K562 (cell line): ENCODE measurements around the gene GLRA1. TPM values are rescaled to one million over a fixed set of nuclear protein-coding genes. Genes with fewer than 3 reads are reported as not detected.

Experiments used
- ATAC-seq: fragments of 200-7000 bp; cut with Tn5 transposase; 3 replicates; pipeline ENCODE4 v1.9.1; 2020; ENCODE audit warnings: moderate library complexity
- BruUV-seq: library from RNA; stranded (reverse); fragments of 400-500 nt; replicated peaks from 2 replicates; lab custom pipeline; 2021; lab: Mats Ljungman, UMichigan
- CTCF ChIA-PET: fragments of 300-600 bp; formaldehyde crosslinking; extraction: SDS; loops from one replicate; lab custom pipeline; 2021; ENCODE audit warnings: low intra/inter-chr PET ratio; lab: Yijun Ruan, JAX
- POLR2A ChIA-PET: fragments of 300-600, 350-650 bp; sonication (Branson Sonifier 250); formaldehyde crosslinking; extraction: SDS; loops from one replicate; lab custom pipeline; 2021; ENCODE audit warnings: antibody characterized with exemption, inconsistent platforms; lab: Yijun Ruan, JAX
- DNase-seq, 4 experiments: peaks; one replicate each; pipeline versions ENCODE4 v3.0.0 to v3.0.0-alpha.2; 2011 to 2018; ENCODE audit warnings: low spot score in 3 of 4, mixed read lengths in 3 of 4; ENCODE audit errors: extremely low read depth in 1 of 4
- FAIRE-seq: peaks from 2 replicates; lab custom pipeline; 2011; peaks lifted over from hg19 to GRCh38; lab: Jason Lieb, UNC
- H2AFZ ChIP-seq: 2 replicates; pipeline ENCODE4 v1.6.0; 2011; ENCODE audit warnings: low read depth, low read length, control low read depth, inconsistent platforms
- H3K27ac ChIP-seq: fragments of 200-600 bp; 3 replicates; pipeline ENCODE4 v1.8.0; 2011; ENCODE audit warnings: low read depth, mild to moderate bottlenecking, control low read depth, inconsistent platforms, low read length, moderate library complexity, mixed read lengths; ENCODE audit errors: extremely low read depth
- H3K27me3 ChIP-seq, 2 experiments: fragments of 300-600 bp in 1 of 2; 2 replicates in 1 of 2; 3 replicates in 1 of 2; pipeline versions ENCODE4 v1.6.0 to v1.8.0; 2011; ENCODE audit warnings: inconsistent platforms in 2 of 2, low read length in 2 of 2, mild to moderate bottlenecking in 1 of 2, mixed read lengths in 1 of 2, moderate library complexity in 1 of 2; ENCODE audit not compliant: control insufficient read depth in 2 of 2, insufficient read depth in 2 of 2
- H3K36me3 ChIP-seq: fragments of 300-600 bp; 3 replicates; pipeline ENCODE4 v1.8.0; 2011; ENCODE audit warnings: mild to moderate bottlenecking, low read length, inconsistent platforms; ENCODE audit not compliant: control insufficient read depth, insufficient read depth
- H3K4me1 ChIP-seq, 2 experiments: fragments of 200-600 bp in 1 of 2; replicated peaks in 1 of 2; 2 replicates in 1 of 2; 3 replicates in 1 of 2; pipeline versions ENCODE4 v1.5.1 to v1.8.0; 2011; ENCODE audit warnings: inconsistent platforms in 2 of 2, low read length in 2 of 2, mild to moderate bottlenecking in 1 of 2, mixed read lengths in 1 of 2, moderate library complexity in 1 of 2; ENCODE audit not compliant: control insufficient read depth in 2 of 2, insufficient read depth in 2 of 2
- H3K4me2 ChIP-seq: 2 replicates; pipeline ENCODE4 v1.6.1; 2011; ENCODE audit warnings: low read length, control low read depth, inconsistent platforms, mixed read lengths; ENCODE audit not compliant: insufficient read depth
- H3K4me3 ChIP-seq: fragments of 200-600 bp; sonication (generic), shearing (Covaris generic); 2 replicates; pipeline ENCODE4 v1.5.1; 2016; ENCODE audit warnings: control low read depth, inconsistent platforms
- H3K79me2 ChIP-seq: fragments of 200-600 bp; 3 replicates; pipeline ENCODE4 v1.8.0; 2011; ENCODE audit warnings: low read length, inconsistent platforms; ENCODE audit not compliant: control insufficient read depth, insufficient read depth
- H3K9ac ChIP-seq, 2 experiments: 2 replicates each; pipeline versions ENCODE4 v1.6.0 to v1.6.1; 2011; ENCODE audit warnings: low read depth in 2 of 2, low read length in 2 of 2, control low read depth in 1 of 2, inconsistent platforms in 1 of 2, mild to moderate bottlenecking in 1 of 2, mixed read lengths in 1 of 2; ENCODE audit not compliant: insufficient read depth in 1 of 2
- H3K9me1 ChIP-seq: one replicate; pipeline ENCODE4 v1.6.0; 2011; ENCODE audit warnings: inconsistent platforms, mild to moderate bottlenecking, low read length, moderate library complexity; ENCODE audit not compliant: control insufficient read depth, insufficient read depth
- H3K9me3 ChIP-seq: replicated peaks from 2 replicates; pipeline ENCODE4 v1.5.1; 2011; ENCODE audit warnings: low read depth, low read length, inconsistent platforms; ENCODE audit not compliant: control insufficient read depth, insufficient read depth
- H4K20me1 ChIP-seq: replicated peaks from 2 replicates; pipeline ENCODE4 v1.6.1; 2011; ENCODE audit warnings: low read length, inconsistent platforms, mixed read lengths; ENCODE audit not compliant: control insufficient read depth, insufficient read depth
- FOS ChIP-seq: IDR thresholded peaks from 3 replicates; pipeline ENCODE4 v1.6.1; 2011; ENCODE audit not compliant: insufficient read length; ENCODE audit errors: extremely low read depth
- KHSRP ChIP-seq: fragments of 450-650 bp; IDR thresholded peaks from 2 replicates; pipeline ENCODE4 v1.6.1; 2017
- MAFK ChIP-seq: IDR thresholded peaks from 2 replicates; pipeline ENCODE4 v1.6.1; 2011; ENCODE audit warnings: low read length, improper control_type of control experiment
- RFX1 ChIP-seq: fragments of 450-650 bp; IDR thresholded peaks from 2 replicates; pipeline ENCODE4 v1.6.1; 2016; ENCODE audit warnings: mild to moderate bottlenecking, moderate library complexity
- ZNF175 ChIP-seq: fragments of 200-800 bp; sonication (Bioruptor generic); IDR thresholded peaks from 2 replicates; pipeline ENCODE4 v1.6.1; 2016; ENCODE audit warnings: low read depth, mild to moderate bottlenecking, missing genetic modification characterization, missing compliant biosample characterization
- WGBS: fragments of 100-300 bp; shearing (Covaris generic); methylation state at CpG from one replicate; pipeline ENCODE4 v1.1.6; 2016; ENCODE audit warnings: low coverage, mixed read lengths; ENCODE audit not compliant: insufficient coverage; ENCODE audit errors: missing lambda C conversion rate; 5-methylcytosine and 5-hydroxymethylcytosine counted together
- in situ Hi-C: fragments of 300-500 bp; cut with MboI; formaldehyde crosslinking; loops from 4 replicates; pipeline ENCODE4 v1.15.0; 2018; ENCODE audit warnings: inconsistent platforms, mixed read lengths
- intact Hi-C: fragments of 100-400 bp; cut with micrococcal nuclease; formaldehyde crosslinking; loops from 2 replicates; pipeline ENCODE4 v1.14.2; 2022
- polyA plus RNA-seq, 8 experiments: library from polyadenylated mRNA; depleted of rRNA in 4 of 8; stranded (reverse) in 5 of 8; unstranded in 3 of 8; fragments of >200 nt; fragmentation: Nextera tagmentation in 2 of 8; fragmentation: Illumina TruSeq in 1 of 8; extraction: Ambion mirVana in 2 of 8; extraction: Trizol in 1 of 8; gene quantifications; 2 replicates each; pipeline versions ENCODE4 v1.2.1 to v1.2.3, GENCODE V29; 2011 to 2014; ENCODE audit warnings: inconsistent platforms in 1 of 8, missing spikeins in 1 of 8
- total RNA-seq, 7 experiments: library from RNA; depleted of rRNA in 6 of 7; stranded (reverse); fragments of >200 nt in 6 of 7; fragmentation: Illumina TruSeq in 2 of 7; extraction: Trizol in 2 of 7; gene quantifications; 2 replicates each; pipeline versions ENCODE4 v1.2.1 to v1.2.3, GENCODE V29; 2011 to 2021; ENCODE audit warnings: low replicate concordance in 1 of 7
- TF ChIP-seq, protein P1 (sequence below): sonication (generic); formaldehyde crosslinking; IDR thresholded peaks from 2 replicates; pipeline ENCODE4 v1.8.0; 2022; ENCODE audit warnings: missing genetic modification reagents, mild to moderate bottlenecking, borderline replicate concordance
- TF ChIP-seq, protein P2 (sequence below): fragments of 250-450 bp; sonication (Bioruptor Pico); IDR thresholded peaks from 2 replicates; pipeline ENCODE4 v1.8.0; 2022; ENCODE audit warnings: inconsistent platforms, mild to moderate bottlenecking, moderate library complexity, borderline replicate concordance
- TF ChIP-seq, protein P3 (sequence below): fragments of 450-650 bp; formaldehyde crosslinking; IDR thresholded peaks from 2 replicates; pipeline ENCODE4 v1.4.0; 2020; ENCODE audit warnings: mild to moderate bottlenecking, moderate library complexity

GLRA1 gene
- total and polyA plus RNA-seq, 9 of the 15 experiments (the other 6 are each of a cell fraction or from before 2014, with no cell fraction given), result not detected

DNA sequence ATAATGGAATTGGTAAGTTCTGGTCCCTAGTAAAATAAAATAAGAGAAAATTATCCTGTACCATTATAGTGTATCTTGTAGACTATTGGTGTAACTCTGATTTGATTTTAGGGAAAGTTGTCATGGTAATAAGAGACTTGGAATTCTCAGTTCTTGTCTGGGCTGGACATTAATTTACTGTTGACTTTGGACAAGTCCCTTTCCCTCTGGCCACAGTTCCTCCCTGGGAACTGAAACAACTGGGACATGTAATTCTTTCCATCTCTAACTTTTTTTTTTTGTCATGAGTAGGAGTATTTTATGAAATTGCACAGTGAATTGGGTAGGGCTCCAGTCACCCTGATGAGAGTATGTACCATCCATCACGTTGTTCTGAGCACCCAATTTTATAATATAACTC lies 15.0 kb downstream of the GLRA1 start:
- BruUV-seq, result no TSS peak
- Histone ChIP-seq H3K36me3 (no peaks in the 10 kb centered on the region), H3K9me3 (no peaks in the 10 kb centered on the region), H2AFZ (no peak overlapping the region), H4K20me1 (no peaks in the 10 kb centered on the region), H3K27ac (no peak overlapping the region), H3K9me1 (no peaks in the 10 kb centered on the region), H3K9ac (no peak overlapping the region), H3K4me3 (no peak overlapping the region), H3K4me1 (no peaks in the 10 kb centered on the region), H3K79me2 (no peaks in the 10 kb centered on the region), H3K4me2 (no peak overlapping the region)
- ChIA-PET CTCF (no interaction called here), POLR2A (no interaction called here)
- no peak for ATAC-seq
- in situ Hi-C loops (no loop called here), intact Hi-C loops (no loop called here)
- 0% methylated on average over 1 of the region's 1 CpG for WGBS
- FAIRE-seq, result no peak
- DNase-seq, result no peak
- TF ChIP-seq RFX1 (no peak), FOS (no peak), MAFK (no peak), KHSRP (no peak), ZNF175 (CRISPR knock-in tag) (no peak)
- TF ChIP-seq, protein P1, sequence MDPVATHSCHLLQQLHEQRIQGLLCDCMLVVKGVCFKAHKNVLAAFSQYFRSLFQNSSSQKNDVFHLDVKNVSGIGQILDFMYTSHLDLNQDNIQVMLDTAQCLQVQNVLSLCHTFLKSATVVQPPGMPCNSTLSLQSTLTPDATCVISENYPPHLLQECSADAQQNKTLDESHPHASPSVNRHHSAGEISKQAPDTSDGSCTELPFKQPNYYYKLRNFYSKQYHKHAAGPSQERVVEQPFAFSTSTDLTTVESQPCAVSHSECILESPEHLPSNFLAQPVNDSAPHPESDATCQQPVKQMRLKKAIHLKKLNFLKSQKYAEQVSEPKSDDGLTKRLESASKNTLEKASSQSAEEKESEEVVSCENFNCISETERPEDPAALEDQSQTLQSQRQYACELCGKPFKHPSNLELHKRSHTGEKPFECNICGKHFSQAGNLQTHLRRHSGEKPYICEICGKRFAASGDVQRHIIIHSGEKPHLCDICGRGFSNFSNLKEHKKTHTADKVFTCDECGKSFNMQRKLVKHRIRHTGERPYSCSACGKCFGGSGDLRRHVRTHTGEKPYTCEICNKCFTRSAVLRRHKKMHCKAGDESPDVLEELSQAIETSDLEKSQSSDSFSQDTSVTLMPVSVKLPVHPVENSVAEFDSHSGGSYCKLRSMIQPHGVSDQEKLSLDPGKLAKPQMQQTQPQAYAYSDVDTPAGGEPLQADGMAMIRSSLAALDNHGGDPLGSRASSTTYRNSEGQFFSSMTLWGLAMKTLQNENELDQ (CRISPR knock-in tag), result no peak
- TF ChIP-seq, protein P2, sequence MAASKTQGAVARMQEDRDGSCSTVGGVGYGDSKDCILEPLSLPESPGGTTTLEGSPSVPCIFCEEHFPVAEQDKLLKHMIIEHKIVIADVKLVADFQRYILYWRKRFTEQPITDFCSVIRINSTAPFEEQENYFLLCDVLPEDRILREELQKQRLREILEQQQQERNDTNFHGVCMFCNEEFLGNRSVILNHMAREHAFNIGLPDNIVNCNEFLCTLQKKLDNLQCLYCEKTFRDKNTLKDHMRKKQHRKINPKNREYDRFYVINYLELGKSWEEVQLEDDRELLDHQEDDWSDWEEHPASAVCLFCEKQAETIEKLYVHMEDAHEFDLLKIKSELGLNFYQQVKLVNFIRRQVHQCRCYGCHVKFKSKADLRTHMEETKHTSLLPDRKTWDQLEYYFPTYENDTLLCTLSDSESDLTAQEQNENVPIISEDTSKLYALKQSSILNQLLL, result no peak
- TF ChIP-seq, protein P3, sequence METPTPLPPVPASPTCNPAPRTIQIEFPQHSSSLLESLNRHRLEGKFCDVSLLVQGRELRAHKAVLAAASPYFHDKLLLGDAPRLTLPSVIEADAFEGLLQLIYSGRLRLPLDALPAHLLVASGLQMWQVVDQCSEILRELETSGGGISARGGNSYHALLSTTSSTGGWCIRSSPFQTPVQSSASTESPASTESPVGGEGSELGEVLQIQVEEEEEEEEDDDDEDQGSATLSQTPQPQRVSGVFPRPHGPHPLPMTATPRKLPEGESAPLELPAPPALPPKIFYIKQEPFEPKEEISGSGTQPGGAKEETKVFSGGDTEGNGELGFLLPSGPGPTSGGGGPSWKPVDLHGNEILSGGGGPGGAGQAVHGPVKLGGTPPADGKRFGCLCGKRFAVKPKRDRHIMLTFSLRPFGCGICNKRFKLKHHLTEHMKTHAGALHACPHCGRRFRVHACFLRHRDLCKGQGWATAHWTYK (CRISPR knock-in tag), result no peak
- TF ChIP-seq, all 486 proteins: peak for 0
- no peaks in the 10 kb centered on the region for H3K27me3 ChIP-seq
